Lower leg skin (tissue), 3 donors: ENCODE measurements around the gene C4BPB.

Experiments
- POLR2A ChIP-seq, 2 donors: fragments of 450-650 bp; IDR thresholded peaks; one replicate each; pipeline ENCODE4 v1.6.1; 2016 to 2017; ENCODE audit warnings: antibody characterized with exemption in 2 of 2, mild to moderate bottlenecking in 1 of 2, moderate library complexity in 1 of 2
- TF ChIP-seq, protein P1 (sequence below), 3 donors: fragments of 450-650 bp; IDR thresholded peaks; one replicate each; pipeline ENCODE4 v1.5.1; 2016; ENCODE audit warnings: antibody characterized with exemption in 3 of 3, mild to moderate bottlenecking in 3 of 3, moderate library complexity in 2 of 3

GRCh38 chr1:207049974-207050391, 38.7 kb upstream of the C4BPB start:
- TF ChIP-seq, protein P1, sequence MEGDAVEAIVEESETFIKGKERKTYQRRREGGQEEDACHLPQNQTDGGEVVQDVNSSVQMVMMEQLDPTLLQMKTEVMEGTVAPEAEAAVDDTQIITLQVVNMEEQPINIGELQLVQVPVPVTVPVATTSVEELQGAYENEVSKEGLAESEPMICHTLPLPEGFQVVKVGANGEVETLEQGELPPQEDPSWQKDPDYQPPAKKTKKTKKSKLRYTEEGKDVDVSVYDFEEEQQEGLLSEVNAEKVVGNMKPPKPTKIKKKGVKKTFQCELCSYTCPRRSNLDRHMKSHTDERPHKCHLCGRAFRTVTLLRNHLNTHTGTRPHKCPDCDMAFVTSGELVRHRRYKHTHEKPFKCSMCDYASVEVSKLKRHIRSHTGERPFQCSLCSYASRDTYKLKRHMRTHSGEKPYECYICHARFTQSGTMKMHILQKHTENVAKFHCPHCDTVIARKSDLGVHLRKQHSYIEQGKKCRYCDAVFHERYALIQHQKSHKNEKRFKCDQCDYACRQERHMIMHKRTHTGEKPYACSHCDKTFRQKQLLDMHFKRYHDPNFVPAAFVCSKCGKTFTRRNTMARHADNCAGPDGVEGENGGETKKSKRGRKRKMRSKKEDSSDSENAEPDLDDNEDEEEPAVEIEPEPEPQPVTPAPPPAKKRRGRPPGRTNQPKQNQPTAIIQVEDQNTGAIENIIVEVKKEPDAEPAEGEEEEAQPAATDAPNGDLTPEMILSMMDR (IDR thresholded peaks at IDR 0.05), result peak in 1 of 3 donors; percentile 14
- no peak for TF ChIP-seq POLR2A (IDR thresholded peaks at IDR 0.05)
